Measurements from ENCODE around the gene OR1F1. TPM values are rescaled to one million over a fixed set of nuclear protein-coding genes. Genes with fewer than 3 reads are reported as not detected.

OR1F1 gene
- total and polyA plus RNA-seq, 8 donors = not detected

- intact Hi-C loops (cut with DNase I) = no loop called here
- no peak for ATAC-seq
- DNase-seq = peak in 1 of 4 donors; percentile 45
- no peaks in the 10 kb centered on the region for H3K9me3 ChIP-seq
- H3K4me3 ChIP-seq = peak overlapping the region in 1 of 2 donors; percentile 39
- H3K36me3 ChIP-seq = no peaks in the 10 kb centered on the region
- peak overlapping the region; percentile 50 to 58 for H3K27ac ChIP-seq
- H3K4me1 ChIP-seq = peaks cover 3 to 37% of the 10 kb centered on the region in 2 donors
- H3K27me3 ChIP-seq = peaks cover 0 to 43% of the 10 kb centered on the region in 2 donors
- TF ChIP-seq CTCF (IDR thresholded peaks at IDR 0.05) = no peak
These were observed 36.1 kb upstream of the OR1F1 start for GRCh38 chr16:3152027-3152276.

- no peaks in the 10 kb centered on the region for H3K9me3 ChIP-seq
- ATAC-seq = peak; percentile 38
- H3K27ac ChIP-seq = peak overlapping the region; percentile 50 to 58
These were observed 35.6 kb upstream of the OR1F1 start for GRCh38 chr16:3152277-3152990.

DNA sequence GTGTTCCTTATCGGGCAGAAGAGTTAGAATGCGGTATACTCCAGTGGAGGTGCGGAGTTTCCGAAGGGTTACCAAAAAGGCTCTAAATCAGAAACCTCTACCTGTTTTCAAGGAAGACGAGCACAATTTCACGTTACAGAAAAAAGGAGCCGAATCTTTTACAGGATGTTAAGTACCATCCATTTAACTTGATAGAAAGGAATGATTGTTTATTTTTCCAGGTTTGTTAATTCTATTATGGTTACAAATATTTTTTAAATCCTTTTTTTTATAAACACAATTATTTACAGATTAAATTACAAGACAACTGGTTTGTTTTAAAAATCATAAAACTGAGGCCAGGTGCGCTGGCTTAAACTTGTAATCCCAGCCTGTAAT lies 35.0 kb upstream of the OR1F1 start:
- intact Hi-C loops (cut with DNase I) = no loop called here
- Histone ChIP-seq H3K4me1 (peaks cover 3 to 42% of the 10 kb centered on the region in 2 donors), H3K36me3 (no peaks in the 10 kb centered on the region), H3K27ac (peak overlapping the region in 1 of 2 donors; percentile 50), H3K4me3 (no peak overlapping the region), H3K27me3 (peaks cover 0 to 51% of the 10 kb centered on the region in 2 donors), H3K9me3 (no peaks in the 10 kb centered on the region)
- no peak for TF ChIP-seq CTCF (IDR thresholded peaks at IDR 0.05)
- ATAC-seq = no peak
- no peak for DNase-seq

More at GRCh38 chr16:3152277-3152990, 35.6 kb upstream of the OR1F1 start:
- intact Hi-C loops (cut with DNase I) = no loop called here
- Histone ChIP-seq H3K36me3 (no peaks in the 10 kb centered on the region), H3K4me3 (peak overlapping the region; percentile 39 to 40), H3K27me3 (peaks cover 0 to 45% of the 10 kb centered on the region in 2 donors), H3K4me1 (peaks cover 3 to 37% of the 10 kb centered on the region in 2 donors)
- no peak for TF ChIP-seq CTCF (IDR thresholded peaks at IDR 0.05)
- DNase-seq = peak; percentile 84 to 90 (median 86)

DNA sequence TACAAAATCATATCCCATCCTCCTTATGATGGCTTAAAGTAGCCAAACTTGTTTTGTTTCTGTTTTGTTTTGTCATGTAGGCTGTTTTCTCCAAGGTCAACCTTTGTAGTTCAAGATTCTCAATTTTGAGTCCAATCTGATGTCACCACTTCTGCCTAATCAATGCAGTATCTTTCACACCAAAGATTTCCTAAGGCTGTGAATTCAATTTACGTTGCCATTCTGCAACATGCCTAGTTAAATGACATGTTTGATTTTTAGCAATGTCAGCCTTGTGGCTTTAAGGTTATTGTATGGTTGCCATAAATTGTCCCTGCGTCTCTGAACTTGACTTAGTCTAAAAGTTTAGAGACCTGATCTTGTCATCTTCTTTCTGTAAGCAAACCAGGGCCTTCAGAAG lies 32.8 kb upstream of the OR1F1 start:
- ATAC-seq = no peak
- TF ChIP-seq CTCF (IDR thresholded peaks at IDR 0.05) = no peak
- H3K9me3 ChIP-seq = no peaks in the 10 kb centered on the region
- no peak overlapping the region for H3K4me3 ChIP-seq
- H3K36me3 ChIP-seq = no peaks in the 10 kb centered on the region
- intact Hi-C loops (cut with DNase I) = no loop called here
- no peak for DNase-seq
- peaks cover 0 to 63% of the 10 kb centered on the region in 2 donors for H3K27me3 ChIP-seq
- H3K4me1 ChIP-seq = peaks cover 3 to 42% of the 10 kb centered on the region in 2 donors
- H3K27ac ChIP-seq = no peak overlapping the region

- Histone ChIP-seq H3K27ac (no peak overlapping the region), H3K36me3 (no peaks in the 10 kb centered on the region), H3K4me1 (peaks cover 3 to 34% of the 10 kb centered on the region in 2 donors), H3K9me3 (no peaks in the 10 kb centered on the region), H3K27me3 (peaks cover 0 to 65% of the 10 kb centered on the region in 2 donors), H3K4me3 (no peak overlapping the region)
- TF ChIP-seq CTCF (IDR thresholded peaks at IDR 0.05) = no peak
- no peak for ATAC-seq
- DNase-seq = no peak
- intact Hi-C loops (cut with DNase I) = no loop called here
These were observed 32.0 kb upstream of the OR1F1 start for GRCh38 chr16:3155972-3156371.
